ENCODE results near the gene KRT73. TPM values are rescaled to one million over a fixed set of nuclear protein-coding genes. Genes with fewer than 3 reads are reported as not detected.

The KRT73 gene
- total and polyA plus RNA-seq, 8 donors = 0.06 to 0.34 (median 0.20) TPM; not detected in 2

DNA sequence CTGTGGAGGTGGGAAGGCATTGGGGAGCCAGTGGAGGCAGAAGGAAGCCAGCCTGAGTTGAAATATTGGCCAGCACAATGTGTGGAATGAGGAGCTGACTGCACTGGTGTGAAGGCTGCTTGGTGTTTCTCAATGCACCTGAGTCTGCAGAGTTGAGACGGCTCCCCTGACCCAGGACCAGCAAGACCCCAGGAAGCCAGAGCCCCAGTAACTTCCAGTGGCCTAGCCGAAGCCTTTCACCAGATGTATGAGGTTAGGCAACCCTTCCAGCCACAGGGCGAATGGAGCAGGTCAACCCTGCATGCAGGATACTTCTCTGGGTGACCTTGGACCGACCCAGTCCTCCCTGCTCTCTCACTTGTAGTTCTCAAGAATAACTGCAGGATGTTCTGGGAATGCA lies 12.9 kb upstream of the KRT73 start:
- intact Hi-C loops (cut with DNase I) = no loop called here
- no peaks in the 10 kb centered on the region for H3K4me1 ChIP-seq
- H3K36me3 ChIP-seq = no peaks in the 10 kb centered on the region
- TF ChIP-seq, protein P1, sequence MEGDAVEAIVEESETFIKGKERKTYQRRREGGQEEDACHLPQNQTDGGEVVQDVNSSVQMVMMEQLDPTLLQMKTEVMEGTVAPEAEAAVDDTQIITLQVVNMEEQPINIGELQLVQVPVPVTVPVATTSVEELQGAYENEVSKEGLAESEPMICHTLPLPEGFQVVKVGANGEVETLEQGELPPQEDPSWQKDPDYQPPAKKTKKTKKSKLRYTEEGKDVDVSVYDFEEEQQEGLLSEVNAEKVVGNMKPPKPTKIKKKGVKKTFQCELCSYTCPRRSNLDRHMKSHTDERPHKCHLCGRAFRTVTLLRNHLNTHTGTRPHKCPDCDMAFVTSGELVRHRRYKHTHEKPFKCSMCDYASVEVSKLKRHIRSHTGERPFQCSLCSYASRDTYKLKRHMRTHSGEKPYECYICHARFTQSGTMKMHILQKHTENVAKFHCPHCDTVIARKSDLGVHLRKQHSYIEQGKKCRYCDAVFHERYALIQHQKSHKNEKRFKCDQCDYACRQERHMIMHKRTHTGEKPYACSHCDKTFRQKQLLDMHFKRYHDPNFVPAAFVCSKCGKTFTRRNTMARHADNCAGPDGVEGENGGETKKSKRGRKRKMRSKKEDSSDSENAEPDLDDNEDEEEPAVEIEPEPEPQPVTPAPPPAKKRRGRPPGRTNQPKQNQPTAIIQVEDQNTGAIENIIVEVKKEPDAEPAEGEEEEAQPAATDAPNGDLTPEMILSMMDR (IDR thresholded peaks at IDR 0.05) = no peak
- no peak overlapping the region for H3K4me3 ChIP-seq
- H3K27ac ChIP-seq = no peak overlapping the region
- no peaks in the 10 kb centered on the region for H3K9me3 ChIP-seq
- ATAC-seq = no peak
- no peak for DNase-seq
- H3K27me3 ChIP-seq = peaks cover 0 to 25% of the 10 kb centered on the region in 2 donors

DNA sequence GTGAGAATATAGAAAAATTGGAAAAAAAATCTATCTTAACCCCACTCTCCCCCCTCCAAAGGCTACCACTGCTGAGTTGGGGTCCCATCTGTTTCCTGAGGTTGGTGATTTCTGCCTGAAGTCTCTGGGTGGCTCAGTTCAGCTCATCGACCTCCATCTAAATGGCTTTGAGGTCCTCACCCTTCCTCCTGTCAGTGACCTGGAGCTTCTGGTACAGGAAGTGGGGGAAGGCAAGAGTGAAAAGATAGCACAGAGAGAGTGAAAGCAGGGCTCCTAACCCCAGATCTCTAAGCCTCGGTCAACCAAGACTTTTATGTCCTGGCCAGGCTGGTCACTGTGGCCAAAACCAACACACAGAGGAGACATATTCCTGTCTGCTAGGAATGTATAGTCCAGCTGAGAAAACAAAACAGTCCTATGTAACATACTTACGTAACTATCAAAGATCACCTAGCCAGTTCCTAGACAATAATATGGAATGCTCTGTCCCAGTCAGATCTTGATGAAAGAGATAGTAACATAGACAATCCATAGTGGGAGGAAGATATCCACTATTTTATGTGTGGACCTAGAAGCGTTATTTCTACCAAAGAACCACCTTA lies 12.3 kb upstream of the KRT73 start:
- H3K27me3 ChIP-seq = peaks cover 0 to 25% of the 10 kb centered on the region in 2 donors
- no peaks in the 10 kb centered on the region for H3K4me1 ChIP-seq
- no peak for DNase-seq
- H3K36me3 ChIP-seq = no peaks in the 10 kb centered on the region
- no peaks in the 10 kb centered on the region for H3K9me3 ChIP-seq
- H3K4me3 ChIP-seq = no peak overlapping the region
- intact Hi-C loops (cut with DNase I) = no loop called here
- no peak overlapping the region for H3K27ac ChIP-seq
- no peak for ATAC-seq
- TF ChIP-seq, protein P1 (IDR thresholded peaks at IDR 0.05) = no peak

DNA sequence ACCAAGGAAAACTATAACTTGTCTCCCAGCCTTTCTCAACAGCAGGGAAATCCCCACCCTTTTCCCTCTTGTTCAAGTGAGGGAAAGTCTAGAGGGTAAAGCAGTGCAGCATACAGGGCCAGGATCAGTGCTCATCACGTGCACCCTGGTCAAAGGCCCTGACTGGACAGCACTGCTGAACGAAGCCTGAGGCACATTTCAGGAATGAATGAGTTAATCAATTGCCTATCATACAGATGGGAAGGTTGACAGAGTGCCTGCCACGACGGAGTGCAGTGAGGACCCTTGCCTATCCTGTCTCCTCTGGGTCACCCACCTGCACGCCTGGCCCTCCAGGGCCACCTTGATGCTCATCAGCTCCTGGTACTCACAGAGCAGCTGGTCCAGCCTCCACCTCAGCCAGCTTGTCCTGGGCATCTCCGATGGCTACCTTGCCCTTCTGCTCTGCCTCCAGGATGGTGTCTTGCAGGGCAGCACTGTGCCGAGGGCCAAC lies 11.7 kb upstream of the KRT73 start:
- ATAC-seq = no peak
- Histone ChIP-seq H3K9me3 (no peaks in the 10 kb centered on the region), H3K4me3 (no peak overlapping the region), H3K27me3 (peaks cover 0 to 25% of the 10 kb centered on the region in 2 donors), H3K27ac (no peak overlapping the region), H3K36me3 (no peaks in the 10 kb centered on the region), H3K4me1 (no peaks in the 10 kb centered on the region)
- intact Hi-C loops (cut with DNase I) = no loop called here
- DNase-seq = no peak
- TF ChIP-seq, protein P1 (IDR thresholded peaks at IDR 0.05) = no peak

DNA sequence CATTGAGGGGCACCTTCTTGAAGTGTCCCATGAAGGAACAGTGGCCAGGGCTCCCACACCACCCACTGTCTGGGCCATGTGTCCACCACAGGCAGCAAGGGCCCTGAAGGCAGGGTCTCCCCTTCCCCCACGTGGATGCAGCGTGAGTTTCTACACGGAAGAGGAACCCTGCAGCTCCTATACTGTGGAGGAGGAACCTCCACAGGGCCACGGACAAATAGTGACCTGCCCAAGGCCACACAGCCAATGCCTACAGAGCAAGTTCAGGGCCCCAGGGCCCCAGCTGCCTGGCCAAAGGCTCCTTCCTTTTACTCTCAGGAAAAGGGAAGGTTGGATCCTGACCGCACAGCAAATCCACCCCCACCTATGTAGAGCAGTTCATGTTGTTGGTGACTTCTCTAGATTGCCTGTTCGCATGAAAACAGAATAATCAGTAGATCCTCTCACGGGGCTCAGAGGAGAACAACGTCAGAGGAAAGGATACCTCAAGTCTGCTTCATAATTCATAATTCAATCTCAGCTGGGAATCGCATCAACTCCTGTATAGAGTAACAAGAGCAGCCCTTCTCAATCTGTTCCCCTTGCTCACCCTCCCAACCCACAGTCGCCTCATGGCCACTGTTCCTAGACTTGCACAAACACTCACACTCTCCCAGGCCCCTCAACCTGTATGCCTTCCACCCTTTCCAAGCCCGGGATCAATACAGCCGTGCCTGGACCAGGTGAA lies 11.1 kb upstream of the KRT73 start:
- Histone ChIP-seq H3K4me3 (no peak overlapping the region), H3K36me3 (no peaks in the 10 kb centered on the region), H3K27ac (no peak overlapping the region), H3K27me3 (peaks cover 0 to 25% of the 10 kb centered on the region in 2 donors), H3K4me1 (no peaks in the 10 kb centered on the region), H3K9me3 (no peaks in the 10 kb centered on the region)
- no peak for ATAC-seq
- intact Hi-C loops (cut with DNase I) = no loop called here
- TF ChIP-seq, protein P1 (IDR thresholded peaks at IDR 0.05) = no peak
- DNase-seq = no peak

DNA sequence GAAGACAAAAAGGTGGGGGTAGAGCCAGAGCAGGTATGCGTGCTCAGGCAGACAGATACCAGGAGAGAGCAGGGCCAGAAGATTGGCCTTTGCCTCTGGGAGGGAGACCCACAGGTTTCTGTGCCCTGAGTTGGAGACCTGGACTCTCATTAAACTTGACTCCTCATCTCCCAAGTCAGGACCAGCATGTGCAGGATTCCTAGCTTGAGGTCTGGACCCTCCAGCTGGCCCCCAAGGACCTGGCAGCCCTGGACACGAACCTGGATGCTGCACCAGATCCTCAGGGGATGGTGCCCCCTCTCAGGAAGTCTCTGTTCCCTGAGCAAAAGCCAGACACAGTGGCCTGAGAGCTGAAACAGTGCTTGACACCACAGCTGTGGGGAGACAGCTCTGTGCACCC lies 10.5 kb upstream of the KRT73 start:
- TF ChIP-seq, protein P1 (IDR thresholded peaks at IDR 0.05) = no peak
- Histone ChIP-seq H3K27ac (no peak overlapping the region), H3K27me3 (peaks cover 0 to 25% of the 10 kb centered on the region in 2 donors), H3K9me3 (no peaks in the 10 kb centered on the region), H3K4me1 (no peaks in the 10 kb centered on the region), H3K36me3 (no peaks in the 10 kb centered on the region), H3K4me3 (no peak overlapping the region)
- DNase-seq (no peak), ATAC-seq (no peak)
- intact Hi-C loops (cut with DNase I) = no loop called here
